ENCODE measurements around the gene SEPTIN1.

DNA sequence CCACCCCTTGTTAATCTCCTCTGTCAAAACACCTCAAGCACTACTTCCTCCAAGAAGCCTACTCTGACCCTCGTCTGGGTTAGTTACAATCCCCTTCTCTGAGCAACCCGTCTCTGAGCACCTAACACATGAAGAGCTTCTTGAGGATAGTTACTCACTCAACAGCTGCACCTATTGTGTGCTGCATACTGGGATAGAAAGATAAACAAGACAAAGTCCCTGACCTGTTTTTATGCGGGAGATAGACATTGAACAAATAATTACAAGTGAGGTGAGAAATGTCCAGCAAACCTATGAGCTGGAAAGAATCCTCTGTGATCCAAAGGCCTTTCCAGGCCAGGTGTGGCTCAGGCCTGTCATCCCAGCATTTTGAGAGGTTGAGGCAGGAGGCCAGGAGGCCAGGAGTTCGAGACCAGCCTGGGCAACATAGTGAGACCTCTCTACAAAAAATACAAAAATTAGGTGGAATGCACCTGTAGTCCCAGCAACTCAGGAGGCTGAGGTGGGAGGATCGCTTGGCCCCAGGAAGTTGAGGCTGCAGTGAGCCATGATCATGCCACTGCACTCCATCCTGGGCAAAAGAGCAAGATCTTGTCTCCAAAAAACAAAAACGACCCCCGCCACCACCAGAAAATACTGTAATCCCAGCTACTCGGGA, 19.5 kb upstream of the SEPTIN1 start:
- TF ChIP-seq CTCF (conservative IDR thresholded peaks at IDR 0.05; ENCODE audit: low read length) (no peak), EZH2phosphoT487 (IDR thresholded peaks at IDR 0.05; ENCODE audit: borderline replicate concordance) (no peak)
